Measurements from ENCODE around the gene C11orf68.

C11orf68 gene

GRCh38 chr11:65960824-65961266, 42.0 kb upstream of the C11orf68 start:
- H3K27me3 ChIP-seq (ENCODE audit: insufficient read depth, low read length), result no peaks in the 10 kb centered on the region
- H3K4me1 ChIP-seq (ENCODE audit: insufficient read depth, low read length, severe bottlenecking), result peaks cover 33% of the 10 kb centered on the region

DNA sequence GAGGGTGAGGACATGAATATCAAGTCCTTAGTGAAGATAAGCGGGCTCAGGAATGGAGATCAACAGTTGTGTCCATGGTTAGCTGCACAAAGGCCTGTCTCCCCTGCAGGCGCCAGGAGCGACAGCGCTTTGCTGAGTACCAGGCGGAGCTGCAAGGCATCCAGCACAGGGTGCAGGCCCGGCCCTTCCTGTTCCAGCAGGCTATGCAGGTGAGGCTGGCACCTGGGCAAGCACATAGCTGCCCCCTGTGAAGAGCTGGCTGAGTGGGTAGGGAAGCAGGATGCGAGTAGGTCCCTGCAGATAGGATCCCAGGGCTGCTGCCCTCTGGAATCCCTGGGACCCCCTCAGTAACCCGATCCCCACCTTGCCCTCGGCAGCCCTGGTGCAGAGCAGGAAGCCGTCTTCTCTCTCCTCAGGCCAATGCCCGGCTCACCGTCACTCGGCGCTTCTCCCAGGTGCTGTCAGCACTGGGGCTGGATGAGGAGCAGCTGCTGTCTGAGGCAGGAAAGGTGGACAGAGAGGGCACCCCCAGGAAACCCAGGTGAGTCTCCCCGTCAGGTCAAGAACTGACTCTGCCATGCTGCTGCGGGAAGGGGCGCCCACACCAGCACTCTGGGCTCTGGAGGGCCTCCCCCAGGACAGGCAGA, 40.0 kb upstream of the C11orf68 start:
- H3K9me3 ChIP-seq (ENCODE audit: low read length), result no peaks in the 10 kb centered on the region
- H3K4me3 ChIP-seq (ENCODE audit: low read depth, low read length, poor library complexity, severe bottlenecking), result no peak overlapping the region
- H3K36me3 ChIP-seq (ENCODE audit: insufficient read depth, low read length), result peaks cover 2% of the 10 kb centered on the region; the same call in 1 of the 2 replicates
- TF ChIP-seq, protein P1, sequence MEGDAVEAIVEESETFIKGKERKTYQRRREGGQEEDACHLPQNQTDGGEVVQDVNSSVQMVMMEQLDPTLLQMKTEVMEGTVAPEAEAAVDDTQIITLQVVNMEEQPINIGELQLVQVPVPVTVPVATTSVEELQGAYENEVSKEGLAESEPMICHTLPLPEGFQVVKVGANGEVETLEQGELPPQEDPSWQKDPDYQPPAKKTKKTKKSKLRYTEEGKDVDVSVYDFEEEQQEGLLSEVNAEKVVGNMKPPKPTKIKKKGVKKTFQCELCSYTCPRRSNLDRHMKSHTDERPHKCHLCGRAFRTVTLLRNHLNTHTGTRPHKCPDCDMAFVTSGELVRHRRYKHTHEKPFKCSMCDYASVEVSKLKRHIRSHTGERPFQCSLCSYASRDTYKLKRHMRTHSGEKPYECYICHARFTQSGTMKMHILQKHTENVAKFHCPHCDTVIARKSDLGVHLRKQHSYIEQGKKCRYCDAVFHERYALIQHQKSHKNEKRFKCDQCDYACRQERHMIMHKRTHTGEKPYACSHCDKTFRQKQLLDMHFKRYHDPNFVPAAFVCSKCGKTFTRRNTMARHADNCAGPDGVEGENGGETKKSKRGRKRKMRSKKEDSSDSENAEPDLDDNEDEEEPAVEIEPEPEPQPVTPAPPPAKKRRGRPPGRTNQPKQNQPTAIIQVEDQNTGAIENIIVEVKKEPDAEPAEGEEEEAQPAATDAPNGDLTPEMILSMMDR (IDR thresholded peaks at IDR 0.05; ENCODE audit: low read length), result no peak
- TF ChIP-seq EZH2 (IDR thresholded peaks at IDR 0.05; ENCODE audit: borderline replicate concordance, low read length), result no peak
- peaks cover 33% of the 10 kb centered on the region for H3K4me1 ChIP-seq (ENCODE audit: insufficient read depth, low read length, severe bottlenecking)
- H3K27ac ChIP-seq (ENCODE audit: low read depth, low read length, poor library complexity, severe bottlenecking), result no peak overlapping the region
- peaks cover 13% of the 10 kb centered on the region for H3K79me2 ChIP-seq (ENCODE audit: insufficient read depth, low read length)
- no peaks in the 10 kb centered on the region for H3K27me3 ChIP-seq (ENCODE audit: insufficient read depth, low read length)
- H4K20me1 ChIP-seq (ENCODE audit: insufficient read depth, low read length), result no peaks in the 10 kb centered on the region
- no peaks in the 10 kb centered on the region; the same call in 1 of the 2 replicates for H3F3A ChIP-seq (ENCODE audit: insufficient read depth, low read length)
- no peak overlapping the region for H3K4me2 ChIP-seq (ENCODE audit: low read length)
- no peaks in the 10 kb centered on the region for H3K9me2 ChIP-seq (ENCODE audit: low read depth, low read length)
- no peak overlapping the region for H3K9ac ChIP-seq (ENCODE audit: low read length)
- no peak overlapping the region for H2AFZ ChIP-seq (ENCODE audit: low read length)

More at GRCh38 chr11:65960824-65961266, 42.0 kb upstream of the C11orf68 start:
- Histone ChIP-seq H3K9ac (ENCODE audit: low read length) (peak overlapping the region; percentile 100), H3K9me3 (ENCODE audit: low read length) (no peaks in the 10 kb centered on the region), H3K79me2 (ENCODE audit: insufficient read depth, low read length) (peaks cover 13% of the 10 kb centered on the region), H3K27ac (ENCODE audit: low read depth, low read length, poor library complexity, severe bottlenecking) (peak overlapping the region; percentile 70), H3F3A (ENCODE audit: insufficient read depth, low read length) (no peaks in the 10 kb centered on the region; the same call in 1 of the 2 replicates), H3K4me2 (ENCODE audit: low read length) (peak overlapping the region; percentile 99), H3K36me3 (ENCODE audit: insufficient read depth, low read length) (peaks cover 22% of the 10 kb centered on the region), H2AFZ (ENCODE audit: low read length) (0 out of 2 replicates have a peak overlapping the region, but pooled peaks have one; percentile 23), H3K9me2 (ENCODE audit: low read depth, low read length) (no peaks in the 10 kb centered on the region), H4K20me1 (ENCODE audit: insufficient read depth, low read length) (no peaks in the 10 kb centered on the region), H3K4me3 (ENCODE audit: low read depth, low read length, poor library complexity, severe bottlenecking) (peak overlapping the region; percentile 100)
- TF ChIP-seq, protein P1 (IDR thresholded peaks at IDR 0.05; ENCODE audit: low read length), result no peak
- TF ChIP-seq EZH2 (IDR thresholded peaks at IDR 0.05; ENCODE audit: borderline replicate concordance, low read length), result no peak

GRCh38 chr11:65958291-65958690, 39.4 kb upstream of the C11orf68 start:
- Histone ChIP-seq H4K20me1 (ENCODE audit: insufficient read depth, low read length) (no peaks in the 10 kb centered on the region), H3K4me1 (ENCODE audit: insufficient read depth, low read length, severe bottlenecking) (peaks cover 27% of the 10 kb centered on the region), H3K27me3 (ENCODE audit: insufficient read depth, low read length) (no peaks in the 10 kb centered on the region), H3K4me3 (ENCODE audit: low read depth, low read length, poor library complexity, severe bottlenecking) (no peak overlapping the region), H3K9me3 (ENCODE audit: low read length) (no peaks in the 10 kb centered on the region), H2AFZ (ENCODE audit: low read length) (no peak overlapping the region), H3K9me2 (ENCODE audit: low read depth, low read length) (no peaks in the 10 kb centered on the region), H3K4me2 (ENCODE audit: low read length) (no peak overlapping the region), H3K9ac (ENCODE audit: low read length) (no peak overlapping the region), H3K27ac (ENCODE audit: low read depth, low read length, poor library complexity, severe bottlenecking) (no peak overlapping the region), H3K79me2 (ENCODE audit: insufficient read depth, low read length) (peaks cover 13% of the 10 kb centered on the region), H3F3A (ENCODE audit: insufficient read depth, low read length) (no peaks in the 10 kb centered on the region; the same call in 1 of the 2 replicates), H3K36me3 (ENCODE audit: insufficient read depth, low read length) (no peaks in the 10 kb centered on the region)
- TF ChIP-seq, protein P1 (IDR thresholded peaks at IDR 0.05; ENCODE audit: low read length), result no peak
- TF ChIP-seq EZH2 (IDR thresholded peaks at IDR 0.05; ENCODE audit: borderline replicate concordance, low read length), result no peak

All from OCI-LY1 (cell line).